ENCODE measurements around the gene ARHGEF11.

DNA sequence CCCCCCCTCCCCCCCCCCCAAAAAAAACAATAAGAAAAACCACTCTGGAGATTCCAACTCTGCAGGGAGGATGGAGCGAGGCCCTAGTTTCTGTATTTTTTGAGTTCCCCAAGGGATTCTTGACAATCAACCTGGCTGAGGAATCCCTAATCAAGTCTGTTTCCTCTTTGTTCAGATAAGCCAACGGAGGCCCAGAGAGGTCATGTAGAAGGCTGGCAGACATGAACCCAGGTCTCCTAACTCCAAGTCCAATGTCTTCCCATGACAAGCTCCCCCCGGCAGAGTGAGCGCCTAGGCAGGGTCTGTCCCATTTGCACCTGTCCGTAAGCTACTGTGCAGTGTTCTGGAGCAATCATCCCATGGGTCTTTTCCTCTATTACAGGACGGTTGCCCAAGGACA, 85.6 kb downstream of the ARHGEF11 start:
- TF ChIP-seq, protein P1, sequence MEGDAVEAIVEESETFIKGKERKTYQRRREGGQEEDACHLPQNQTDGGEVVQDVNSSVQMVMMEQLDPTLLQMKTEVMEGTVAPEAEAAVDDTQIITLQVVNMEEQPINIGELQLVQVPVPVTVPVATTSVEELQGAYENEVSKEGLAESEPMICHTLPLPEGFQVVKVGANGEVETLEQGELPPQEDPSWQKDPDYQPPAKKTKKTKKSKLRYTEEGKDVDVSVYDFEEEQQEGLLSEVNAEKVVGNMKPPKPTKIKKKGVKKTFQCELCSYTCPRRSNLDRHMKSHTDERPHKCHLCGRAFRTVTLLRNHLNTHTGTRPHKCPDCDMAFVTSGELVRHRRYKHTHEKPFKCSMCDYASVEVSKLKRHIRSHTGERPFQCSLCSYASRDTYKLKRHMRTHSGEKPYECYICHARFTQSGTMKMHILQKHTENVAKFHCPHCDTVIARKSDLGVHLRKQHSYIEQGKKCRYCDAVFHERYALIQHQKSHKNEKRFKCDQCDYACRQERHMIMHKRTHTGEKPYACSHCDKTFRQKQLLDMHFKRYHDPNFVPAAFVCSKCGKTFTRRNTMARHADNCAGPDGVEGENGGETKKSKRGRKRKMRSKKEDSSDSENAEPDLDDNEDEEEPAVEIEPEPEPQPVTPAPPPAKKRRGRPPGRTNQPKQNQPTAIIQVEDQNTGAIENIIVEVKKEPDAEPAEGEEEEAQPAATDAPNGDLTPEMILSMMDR (conservative IDR thresholded peaks at IDR 0.05), result no peak
- no peak for TF ChIP-seq ZFX (IDR thresholded peaks at IDR 0.05)
